Kidney (tissue), 14 donors: ENCODE data around the gene CAMKMT. TPM values are rescaled to one million over a fixed set of nuclear protein-coding genes. Genes with fewer than 3 reads are reported as not detected.

Source experiments
- DNase-seq, 5 donors: peaks; one replicate each; pipeline ENCODE4 v3.0.0-alpha.2; 2013 to 2020
- FAIRE-seq: peaks from 2 replicates; lab custom pipeline; 2012; peaks lifted over from hg19 to GRCh38; lab: Jason Lieb, UNC
- H3K27ac ChIP-seq, 2 donors: one replicate each; pipeline ENCODE4 v1.7.0; 2013; ENCODE audit warnings: low read depth in 2 of 2, low read length in 2 of 2, inconsistent platforms in 1 of 2
- H3K27me3 ChIP-seq: one replicate; pipeline ENCODE4 v1.7.1; 2013; ENCODE audit warnings: low read length, inconsistent platforms; ENCODE audit not compliant: control insufficient read depth, insufficient read depth
- H3K36me3 ChIP-seq, 3 donors: one replicate each; pipeline versions ENCODE4 v1.7.0 to v1.7.1; 2013; ENCODE audit warnings: low read length in 3 of 3, control low read depth in 1 of 3, inconsistent platforms in 1 of 3; ENCODE audit not compliant: insufficient read depth in 3 of 3, control insufficient read depth in 2 of 3
- H3K4me1 ChIP-seq, 3 donors: one replicate each; pipeline versions ENCODE4 v1.7.0 to v1.7.1; 2013; ENCODE audit warnings: low read length in 3 of 3, inconsistent platforms in 1 of 3, low read depth in 1 of 3; ENCODE audit not compliant: control insufficient read depth in 2 of 3, insufficient read depth in 2 of 3
- H3K4me3 ChIP-seq, 3 donors: one replicate each; pipeline versions ENCODE4 v1.7.0 to v1.8.1; 2013; ENCODE audit warnings: low read length in 3 of 3, control low read depth in 1 of 3, inconsistent platforms in 1 of 3
- H3K9ac ChIP-seq, 3 donors: one replicate each; pipeline versions ENCODE4 v1.7.0 to v1.7.1; 2013; ENCODE audit warnings: low read length in 3 of 3, control low read depth in 1 of 3, inconsistent platforms in 1 of 3
- H3K9me3 ChIP-seq, 3 donors: one replicate each; pipeline versions ENCODE4 v1.7.0 to v1.7.1; 2013; ENCODE audit warnings: low read length in 3 of 3, control low read depth in 1 of 3, inconsistent platforms in 1 of 3; ENCODE audit not compliant: control insufficient read depth in 2 of 3, insufficient read depth in 1 of 3
- CTCF ChIP-seq: IDR thresholded peaks from 3 replicates; pipeline ENCODE4 v1.5.1; 2012; ENCODE audit warnings: mild to moderate bottlenecking, moderate library complexity, borderline replicate concordance; ENCODE audit not compliant: insufficient read depth; ENCODE audit errors: extremely low read depth
- intact Hi-C: fragments of 100-400 bp; cut with DNase I; formaldehyde crosslinking; loops from one replicate; pipeline ENCODE4 v1.11.1; 2022
- polyA plus RNA-seq: library from polyadenylated mRNA; stranded (reverse); fragments of 350-450 nt; fragmentation: Illumina TruSeq; extraction: RNeasy Lipid Tissue Mini Kit (QIAGEN cat#74804); gene quantifications from one replicate; pipeline ENCODE4 v1.2.3, GENCODE V29; 2014; ENCODE audit warnings: low read depth, low replicate concordance; ENCODE audit not compliant: insufficient read depth
- total RNA-seq: library from RNA; stranded (reverse); fragmentation: NEBNext Ultra II Directional; extraction: Animal tissue kit (Norgen Biotek cat#: 25700); gene quantifications from one replicate; pipeline ENCODE4 v1.2.1, GENCODE V29; 2021
- donor health status: control.
- donor health status: control.
- donor health status: control.
- donor health status: control.
- donor health status: control.
- donor health status: DM: yes; HTN: yes; CAD: no.
- donor health status: Normal renal cell carcinoma (clear cell type).

Gene CAMKMT
- total and polyA plus RNA-seq, 2 donors from 2014 or later: 9.9 to 14.5 TPM

DNA sequence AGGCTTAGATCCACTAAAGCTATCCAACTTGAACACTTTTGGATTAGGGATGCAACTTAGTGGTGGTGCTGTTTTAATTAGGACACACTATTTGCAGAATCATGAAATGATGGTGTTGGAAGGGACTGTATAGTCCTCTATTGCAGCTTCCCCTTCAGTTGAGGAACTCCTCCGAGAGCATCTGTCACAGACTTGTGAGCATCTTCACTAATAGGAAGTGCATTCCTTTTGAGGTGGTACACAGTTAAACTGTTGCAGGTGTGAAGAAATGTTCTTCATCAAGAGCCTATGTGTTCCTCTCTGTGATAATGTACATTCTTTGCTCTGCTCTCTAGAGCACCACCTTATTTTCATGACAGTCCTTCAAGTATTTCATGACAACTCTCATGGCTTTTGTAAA, 197.4 kb downstream of the CAMKMT start:
- Histone ChIP-seq H3K36me3 (no peaks in the 10 kb centered on the region), H3K27ac (no peak overlapping the region), H3K4me1 (no peaks in the 10 kb centered on the region), H3K4me3 (no peak overlapping the region), H3K9ac (no peak overlapping the region), H3K9me3 (no peaks in the 10 kb centered on the region), H3K27me3 (no peaks in the 10 kb centered on the region)
- intact Hi-C loops: no loop called here
- no peak for DNase-seq
- no peak for FAIRE-seq
- no peak for TF ChIP-seq CTCF

GRCh38 chr2:44560352-44560751, 198.6 kb downstream of the CAMKMT start:
- H3K27me3 ChIP-seq: no peaks in the 10 kb centered on the region
- TF ChIP-seq CTCF: no peak
- H3K9ac ChIP-seq: no peak overlapping the region
- intact Hi-C loops: no loop called here
- no peak overlapping the region for H3K4me3 ChIP-seq
- H3K4me1 ChIP-seq: no peaks in the 10 kb centered on the region
- no peaks in the 10 kb centered on the region for H3K9me3 ChIP-seq
- no peaks in the 10 kb centered on the region for H3K36me3 ChIP-seq
- no peak overlapping the region for H3K27ac ChIP-seq
- no peak for FAIRE-seq
- DNase-seq: no peak

GRCh38 chr2:44560941-44561340, 199.2 kb downstream of the CAMKMT start:
- FAIRE-seq (no peak), DNase-seq (no peak)
- Histone ChIP-seq H3K4me3 (no peak overlapping the region), H3K36me3 (no peaks in the 10 kb centered on the region), H3K27me3 (no peaks in the 10 kb centered on the region), H3K9ac (no peak overlapping the region), H3K27ac (no peak overlapping the region), H3K4me1 (no peaks in the 10 kb centered on the region), H3K9me3 (no peaks in the 10 kb centered on the region)
- TF ChIP-seq CTCF: no peak
- intact Hi-C loops: no loop called here

DNA sequence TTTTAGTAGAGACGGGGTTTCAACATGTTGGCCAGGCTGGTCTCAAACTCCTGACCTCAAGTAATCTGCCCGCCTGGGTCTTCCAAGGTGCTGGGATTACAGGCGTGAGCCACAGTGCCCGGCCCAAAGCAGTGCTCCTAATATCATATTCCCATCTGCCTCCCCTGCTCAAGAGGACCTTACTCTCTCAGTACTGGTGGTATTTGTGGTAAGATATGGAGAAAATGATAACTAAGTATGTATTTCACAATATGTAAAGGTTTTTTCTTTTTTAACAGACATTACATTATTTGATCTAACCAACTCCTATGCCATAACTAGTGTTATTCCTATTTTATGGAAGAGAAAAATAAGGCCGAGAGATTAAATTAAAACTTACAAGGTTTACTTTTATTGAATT, 201.0 kb downstream of the CAMKMT start:
- Histone ChIP-seq H3K36me3 (no peaks in the 10 kb centered on the region), H3K4me3 (no peak overlapping the region), H3K27me3 (no peaks in the 10 kb centered on the region), H3K9me3 (no peaks in the 10 kb centered on the region), H3K4me1 (no peaks in the 10 kb centered on the region), H3K27ac (no peak overlapping the region), H3K9ac (no peak overlapping the region)
- DNase-seq (no peak), FAIRE-seq (no peak)
- no peak for TF ChIP-seq CTCF
- intact Hi-C loops: no loop called here
